GM19397 (cell line): ENCODE data around the gene TAF10.

Experiments
- ATAC-seq: cut with Tn5 transposase; IDR thresholded peaks from one replicate; pipeline ENCODE4 v1.9.1; 2021; ENCODE audit warnings: mild to moderate bottlenecking, moderate library complexity; ENCODE audit not compliant: unreplicated experiment

TAF10 gene

DNA sequence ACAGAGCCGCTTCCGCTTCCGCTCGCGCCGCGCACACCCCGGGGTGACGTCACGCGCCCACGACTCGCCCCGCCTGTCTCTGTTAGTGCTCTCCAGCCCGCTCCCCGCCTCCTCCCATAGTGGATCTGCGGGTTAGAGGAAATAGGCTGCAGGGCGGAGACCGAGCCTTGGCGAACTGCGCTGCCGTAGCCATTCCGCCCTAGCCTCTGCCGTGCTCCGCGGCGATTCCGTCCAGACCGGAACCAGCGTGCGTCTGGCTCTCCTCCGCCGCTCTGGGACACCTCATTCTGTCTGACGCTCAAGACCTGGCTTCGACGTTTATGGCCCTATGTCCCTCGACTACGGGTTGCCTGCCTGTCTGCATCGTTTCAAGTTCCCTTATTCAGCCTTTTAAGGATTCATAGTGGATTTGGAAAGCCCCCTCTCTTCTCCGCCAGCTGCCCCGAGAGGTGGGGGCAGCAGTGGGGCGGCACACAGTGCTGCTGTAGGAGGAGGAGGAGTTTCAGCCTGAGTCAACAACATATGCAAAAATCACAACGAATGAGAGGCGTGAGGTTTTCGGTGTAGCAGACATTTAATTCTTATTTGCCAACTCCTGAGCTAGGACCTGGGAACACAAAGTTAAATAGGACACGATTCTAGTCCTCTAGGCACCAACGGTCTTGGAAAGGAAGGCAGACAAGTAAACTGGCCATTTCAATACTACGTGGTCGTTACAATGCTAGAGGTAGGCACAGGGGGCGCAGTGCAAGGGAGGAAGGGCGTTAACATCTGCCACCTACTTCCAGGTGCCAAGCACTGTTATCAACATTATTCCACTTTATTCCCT lies at the start of gene TAF10:
Gene TAF10 (minus strand): TSS at position 4 of the 829 bp plus-strand sequence. CDS start 27 bp downstream, outside the sequence.
- ATAC-seq = peak; percentile 91

DNA sequence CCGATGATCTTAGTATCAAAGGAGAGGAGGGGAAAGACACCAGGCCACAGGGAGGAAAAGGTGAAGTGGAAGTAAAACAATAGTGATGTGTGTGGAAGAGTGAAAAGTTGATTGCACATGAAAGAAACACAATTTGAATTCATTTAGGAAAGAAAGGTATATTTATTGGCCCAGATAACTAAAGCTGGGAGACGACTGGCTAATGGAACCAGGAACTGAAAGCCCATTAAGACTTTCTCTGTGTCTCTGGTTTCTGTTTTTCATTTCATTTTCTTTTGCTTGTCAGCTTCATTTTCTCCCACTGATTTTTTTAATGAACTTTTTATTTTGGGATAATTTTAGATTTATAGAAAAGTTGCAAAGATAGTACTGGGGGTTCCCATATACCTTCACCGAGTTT lies 48.7 kb upstream of the TAF10 start:
- no peak for ATAC-seq

DNA sequence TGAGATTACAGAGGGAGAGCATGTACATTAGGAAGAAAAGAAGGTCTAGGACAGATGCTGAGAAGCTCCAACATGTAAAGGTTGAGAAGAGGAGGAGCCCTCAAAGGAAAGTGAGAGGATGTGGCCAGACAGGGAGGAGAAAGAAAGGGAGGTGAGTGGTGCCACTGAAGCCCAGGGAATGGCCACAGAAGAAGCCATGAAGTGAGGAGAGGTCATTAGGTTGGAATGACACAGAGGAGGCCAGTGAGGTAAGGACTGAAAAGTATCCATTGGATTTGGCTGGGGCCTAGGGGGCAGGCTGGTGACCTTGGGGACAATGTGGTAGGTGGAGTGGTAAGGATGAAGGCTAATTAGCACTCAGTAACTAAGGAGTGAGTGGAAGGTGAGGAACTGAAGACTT lies 46.6 kb upstream of the TAF10 start:
- ATAC-seq = no peak

DNA sequence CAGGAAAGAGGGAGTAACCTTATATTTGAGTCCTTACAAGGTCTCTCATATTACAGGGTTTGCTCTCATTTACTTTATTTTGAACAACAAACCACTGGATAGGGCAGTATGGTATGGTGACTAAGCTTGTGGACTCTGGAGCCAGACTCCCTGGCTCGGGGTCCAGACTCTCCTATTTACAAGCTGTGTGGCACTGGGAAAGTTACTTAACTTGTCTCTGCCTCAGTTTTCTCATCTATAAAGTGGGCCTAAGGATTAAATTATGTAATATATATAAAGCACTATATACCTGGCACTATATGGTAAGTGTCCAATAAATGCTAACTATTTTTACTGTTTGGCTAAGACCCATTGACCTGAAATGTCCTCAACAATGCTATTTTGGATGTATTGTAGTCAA lies 45.3 kb upstream of the TAF10 start:
- no peak for ATAC-seq

DNA sequence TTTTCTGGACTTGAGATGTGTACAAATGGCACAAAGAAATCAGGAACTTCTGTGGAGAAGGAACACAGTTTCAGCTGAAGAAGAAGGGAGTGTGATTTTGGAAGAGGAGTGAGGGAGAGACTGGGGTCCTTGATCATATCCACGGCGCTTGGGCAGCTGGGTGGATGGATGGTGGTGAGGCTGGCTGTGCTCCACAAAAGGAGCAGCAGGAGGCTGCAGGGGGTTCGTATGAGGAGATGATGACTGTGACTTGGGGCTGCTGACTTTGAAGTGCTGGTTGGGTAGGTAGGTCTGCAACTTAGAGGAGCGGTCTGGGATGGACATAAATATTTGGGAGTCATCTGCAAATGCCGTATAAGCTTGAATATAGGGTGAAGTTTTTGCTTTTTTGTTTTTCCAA lies 44.9 kb upstream of the TAF10 start:
- no peak for ATAC-seq

DNA sequence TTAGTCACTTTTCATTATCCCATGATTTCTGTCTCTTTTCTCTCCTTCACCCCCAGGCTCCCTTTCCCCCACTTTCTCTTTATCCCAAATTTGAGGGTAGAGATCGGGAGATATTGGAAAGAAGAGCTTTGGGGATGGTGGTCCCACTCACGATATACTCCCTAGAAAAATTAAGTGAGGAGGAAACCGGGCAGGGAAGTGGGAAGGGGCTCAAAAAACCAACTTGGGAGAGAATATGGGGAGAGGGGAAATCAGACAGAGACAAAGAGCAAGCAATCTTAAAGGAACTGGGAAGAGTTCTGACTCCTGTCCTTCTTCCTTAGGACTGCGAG lies 44.5 kb upstream of the TAF10 start:
- ATAC-seq = no peak

DNA sequence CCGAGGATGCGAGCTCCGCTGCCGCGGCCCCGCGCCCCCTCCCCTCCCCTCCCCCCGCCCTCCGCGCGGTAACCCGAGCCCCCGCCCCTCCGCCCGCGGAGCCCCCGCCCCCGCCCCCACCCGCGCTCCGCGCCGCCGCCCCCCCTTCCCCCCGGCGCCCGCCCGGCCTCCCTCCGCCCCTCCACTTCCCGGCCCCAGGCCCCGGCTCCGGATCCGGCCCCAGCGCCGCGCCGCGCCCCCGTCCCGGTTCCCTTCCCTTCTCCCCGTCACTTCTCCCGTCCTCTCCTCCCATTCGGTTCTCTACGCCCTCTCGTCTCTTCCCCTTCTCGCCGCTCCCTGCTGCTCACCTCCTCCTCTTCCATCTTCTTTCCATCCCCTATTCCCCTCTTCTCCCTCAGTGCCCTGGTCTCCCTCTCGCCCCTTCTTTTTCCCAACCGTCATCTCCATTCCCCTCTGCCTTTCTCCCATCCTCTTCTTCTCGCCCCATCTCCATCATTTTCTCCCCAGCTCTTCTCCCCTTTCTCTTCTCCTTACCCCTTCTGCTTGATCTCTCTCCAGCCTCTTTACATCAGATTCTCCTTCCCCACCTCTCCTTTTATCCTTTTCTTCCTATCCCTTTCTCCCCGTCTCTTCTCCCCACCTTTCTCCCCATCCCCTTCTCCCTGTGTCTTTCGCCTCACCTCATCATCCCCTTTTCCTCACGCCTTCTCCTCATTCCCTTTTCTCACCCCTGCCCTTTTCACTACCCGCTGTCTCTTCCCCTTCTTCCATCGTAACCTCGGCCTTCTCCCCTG lies 44.0 kb upstream of the TAF10 start, which contains the start of gene DCHS1:
Gene DCHS1 (minus strand): TSS at position 20 of the 794 bp plus-strand sequence. CDS start 14,196 bp downstream, outside the sequence.
- no peak for ATAC-seq

DNA sequence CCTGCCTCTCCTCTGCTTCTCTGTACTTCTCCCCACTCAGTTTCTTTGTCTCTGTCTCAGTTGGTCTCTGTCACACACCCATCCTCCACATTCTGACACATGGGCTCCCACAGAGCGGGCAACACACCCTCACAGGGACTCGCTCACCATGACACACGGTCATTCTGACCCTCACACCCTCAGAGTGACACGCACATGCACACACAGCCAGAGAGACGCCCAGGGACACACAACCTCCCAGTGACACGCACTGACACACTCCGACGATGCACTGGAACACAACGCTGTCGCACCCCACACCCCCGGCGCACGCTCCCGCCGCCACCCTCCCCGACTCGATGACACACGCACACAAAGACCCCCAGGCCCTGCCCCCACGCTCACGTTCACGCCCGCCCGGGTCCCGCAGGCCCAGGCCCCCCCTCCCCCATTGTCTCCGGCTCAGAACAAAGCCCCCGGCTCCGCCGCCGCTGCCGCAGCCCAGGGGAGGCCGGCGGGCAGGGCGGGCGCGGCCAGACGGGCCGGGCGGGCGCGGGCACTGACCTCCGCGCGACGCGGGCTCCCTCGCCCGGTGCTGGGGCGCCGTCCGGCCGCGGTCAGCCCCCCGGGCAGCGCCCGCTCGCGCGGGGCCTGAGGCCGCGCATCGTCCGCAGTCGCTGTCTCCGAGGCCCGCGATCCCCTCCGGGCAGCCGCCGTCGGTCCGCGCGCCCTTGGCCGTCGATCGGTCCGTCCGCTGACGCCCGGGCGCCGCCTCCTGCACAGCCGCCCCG lies 43.2 kb upstream of the TAF10 start:
- ATAC-seq = no peak

DNA sequence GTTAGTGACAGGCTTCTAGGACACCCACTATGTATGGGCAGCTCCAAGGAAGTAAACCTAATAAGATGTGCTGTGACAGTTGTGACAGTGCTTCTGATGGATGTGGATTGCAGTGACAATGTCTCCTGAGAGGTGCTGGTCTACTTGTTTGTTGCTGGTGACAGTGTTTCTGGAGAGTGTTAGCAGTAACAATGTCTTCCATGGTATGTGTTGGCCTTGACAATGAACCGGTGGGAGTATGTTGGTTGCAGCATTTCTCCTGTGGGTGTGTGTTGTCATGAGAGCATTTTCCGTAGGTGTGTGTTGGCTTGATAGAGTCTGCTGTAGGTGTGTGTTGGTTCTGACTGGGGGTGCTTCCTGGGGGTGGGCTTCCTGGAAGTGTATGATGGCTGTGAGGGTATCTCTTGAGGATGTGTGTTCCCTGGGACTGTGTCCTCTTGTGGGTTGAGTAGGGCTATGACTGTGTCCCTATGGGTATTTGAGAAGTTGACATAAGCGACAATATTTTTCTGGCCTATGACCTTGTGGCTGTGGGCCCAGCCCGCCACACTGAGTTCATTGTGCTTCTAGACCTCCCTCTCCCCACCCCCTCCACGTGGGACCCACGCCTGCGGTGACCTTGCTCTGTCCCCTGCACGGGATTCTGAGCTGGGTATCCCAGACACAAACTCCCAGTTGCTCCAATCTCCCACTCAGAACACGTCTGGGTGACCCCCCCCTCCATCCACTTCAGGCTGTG lies 42.4 kb upstream of the TAF10 start:
- no peak for ATAC-seq

DNA sequence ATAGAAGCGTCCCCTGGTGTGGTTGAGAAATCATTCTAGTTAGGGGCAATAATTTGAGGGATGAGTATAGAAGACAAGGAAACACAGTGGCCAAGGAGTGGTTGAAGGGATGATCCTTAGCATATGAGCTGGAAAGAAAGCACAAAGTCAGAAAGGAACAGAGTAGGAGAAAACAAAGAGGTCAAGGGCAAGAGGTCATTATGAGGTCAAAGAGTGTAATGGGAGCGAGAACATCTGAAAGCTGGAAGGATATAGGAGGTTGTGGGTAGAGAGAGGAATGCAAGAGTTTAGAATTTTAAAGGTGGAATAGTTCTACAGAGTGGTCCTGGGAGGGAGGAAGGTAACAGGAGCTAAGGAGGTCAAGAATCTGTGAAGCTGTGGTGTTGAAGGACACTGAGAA lies 41.6 kb upstream of the TAF10 start:
- no peak for ATAC-seq

DNA sequence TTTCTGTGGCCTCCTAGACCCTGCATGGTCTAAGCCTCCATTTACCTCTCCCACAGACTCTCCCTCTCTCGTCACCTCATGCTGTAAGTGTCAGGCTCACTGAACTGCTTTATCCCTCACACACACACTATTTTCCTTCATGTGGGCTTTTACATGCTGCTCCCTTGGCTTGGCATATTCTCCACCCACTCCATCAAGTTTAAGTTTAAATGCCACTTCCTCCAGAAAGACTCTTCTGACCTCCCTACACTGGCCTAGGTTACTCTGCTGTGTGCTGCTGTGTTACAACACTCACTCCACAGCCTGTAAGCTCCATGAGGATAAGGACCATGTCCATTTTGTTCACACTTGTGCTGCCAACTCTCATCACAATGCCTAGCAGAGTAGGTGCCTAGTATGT lies 41.1 kb upstream of the TAF10 start:
- no peak for ATAC-seq

DNA sequence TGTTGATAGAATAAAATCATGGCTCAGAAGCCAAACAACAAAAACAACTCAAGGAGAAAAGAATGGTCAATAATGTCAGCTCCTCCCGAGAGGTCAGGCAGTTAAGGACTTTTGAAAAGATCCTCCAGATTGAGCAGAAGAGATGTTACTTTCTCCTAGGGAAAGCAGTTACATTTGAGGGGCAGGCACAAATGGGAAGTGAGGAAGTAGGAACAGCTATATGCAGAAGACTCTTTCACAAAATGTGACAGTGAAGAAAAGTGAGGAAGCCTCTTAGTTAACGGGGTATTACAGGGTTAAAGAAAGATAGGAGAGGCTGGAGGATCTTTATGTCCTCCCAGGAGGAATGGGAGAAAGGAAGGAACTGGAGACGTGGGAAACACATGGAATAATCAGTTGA lies 40.2 kb upstream of the TAF10 start:
- no peak for ATAC-seq

DNA sequence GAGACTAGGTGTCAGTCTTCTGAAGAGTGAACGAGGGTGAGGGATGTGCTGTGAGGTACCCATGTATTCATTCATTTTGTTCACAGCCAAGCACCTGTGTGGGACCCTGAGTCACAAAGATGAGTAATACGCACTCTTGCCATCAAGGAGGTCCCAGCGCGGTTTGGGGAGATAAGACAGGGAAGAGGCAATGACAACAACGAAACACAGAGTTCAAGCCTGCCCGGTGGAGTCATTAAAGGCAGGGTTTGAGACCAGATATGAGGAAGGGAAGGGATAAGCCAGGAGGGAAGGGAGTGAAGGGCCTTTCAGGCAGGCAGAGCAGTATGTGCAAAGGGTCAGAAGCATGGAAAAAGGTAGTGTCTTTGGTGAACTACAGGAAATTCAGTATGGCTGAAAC lies 39.0 kb upstream of the TAF10 start:
- ATAC-seq = no peak

DNA sequence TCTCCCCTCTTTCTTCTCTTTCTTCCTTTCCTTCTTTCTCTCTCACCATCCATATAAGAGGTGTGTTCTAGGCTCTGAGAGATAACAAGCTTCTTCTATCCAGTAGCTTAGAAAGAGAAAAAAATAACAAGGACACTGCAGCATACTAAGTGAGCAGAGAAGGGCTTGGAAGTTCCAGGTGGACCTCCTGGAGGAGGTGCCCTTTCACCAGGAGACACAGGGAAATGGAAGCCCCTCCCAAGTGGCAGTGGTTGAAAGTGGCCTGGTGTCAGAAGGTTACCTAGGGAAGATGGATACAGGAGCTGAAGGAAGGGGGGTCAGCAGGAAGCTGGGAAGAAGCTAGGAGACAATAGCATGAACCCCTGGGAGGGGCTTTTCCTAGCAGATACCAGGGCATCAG lies 38.1 kb upstream of the TAF10 start:
- no peak for ATAC-seq

DNA sequence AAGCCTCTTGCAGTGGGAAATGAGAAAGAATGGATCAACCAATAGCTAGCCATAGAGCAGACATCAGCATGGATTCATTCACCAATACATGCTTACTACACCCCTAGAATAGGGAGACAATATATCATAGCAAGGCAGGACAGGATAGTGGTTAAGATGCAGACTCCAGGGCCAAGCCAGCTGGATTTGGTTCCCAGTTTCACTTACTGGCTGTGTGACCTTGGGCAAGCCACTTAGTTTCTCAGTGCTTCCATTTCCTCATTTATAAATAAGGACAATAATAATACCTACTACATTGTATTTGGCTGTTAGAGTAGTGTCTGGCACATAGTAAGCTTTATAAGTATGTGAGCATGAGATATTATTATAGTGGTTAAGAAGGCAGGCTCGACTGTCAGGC lies 36.5 kb upstream of the TAF10 start:
- ATAC-seq = no peak

DNA sequence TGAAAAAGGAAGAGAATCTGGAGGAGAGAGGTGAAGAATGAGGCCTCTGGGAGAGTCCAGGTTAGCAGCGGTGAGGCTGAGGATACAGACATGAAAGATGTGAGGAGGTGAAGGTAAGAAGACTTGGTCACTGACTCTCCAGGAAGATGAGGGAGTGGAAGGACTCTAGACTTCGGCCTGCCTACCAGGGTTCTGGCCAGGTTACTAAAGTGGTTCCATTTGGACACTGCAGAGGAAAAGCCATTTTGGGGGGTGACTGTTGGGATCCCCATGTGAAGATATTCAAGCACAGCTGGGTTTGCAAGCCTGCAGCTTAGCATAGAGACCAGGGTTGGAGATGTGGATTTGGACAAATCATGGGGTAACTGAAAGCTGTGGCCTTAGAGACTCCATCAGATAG lies 35.8 kb upstream of the TAF10 start:
- no peak for ATAC-seq

DNA sequence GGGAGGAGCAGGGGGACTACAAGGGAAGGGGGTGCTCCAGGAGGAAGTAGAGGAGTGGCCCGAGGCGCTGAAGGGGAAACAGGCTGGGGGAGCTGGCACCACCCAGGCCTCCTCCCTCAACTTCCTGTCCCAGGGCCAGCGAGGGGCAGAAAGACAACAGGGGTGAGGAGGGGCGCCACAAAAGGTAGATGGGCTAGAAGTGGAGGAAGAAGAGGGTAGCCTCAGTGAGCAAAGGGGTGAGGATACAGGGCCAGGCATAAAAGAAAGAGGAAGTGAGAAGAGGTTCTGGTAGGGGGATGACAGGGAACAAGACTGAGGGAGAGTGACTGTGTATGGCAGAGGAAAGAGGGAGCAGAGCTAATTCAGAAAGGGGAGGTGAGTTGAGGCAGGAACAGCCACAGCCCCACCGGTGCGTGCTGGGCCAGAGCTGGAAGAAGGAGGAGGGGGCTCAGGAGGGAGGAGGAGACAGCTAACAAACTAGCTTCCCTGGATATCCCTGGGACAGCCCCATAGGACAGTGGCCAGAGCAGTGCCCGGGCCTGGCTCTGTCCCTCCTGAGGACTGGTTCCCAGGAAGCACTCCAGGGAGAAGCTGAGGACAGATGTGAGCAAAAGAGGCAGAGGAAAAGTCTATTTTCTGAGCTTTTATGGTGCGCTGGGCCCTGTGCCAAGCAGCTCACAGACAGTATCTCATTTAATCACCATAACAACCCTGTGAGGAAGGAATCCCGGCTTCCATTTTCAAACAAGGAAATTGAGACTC lies 35.1 kb upstream of the TAF10 start:
- ATAC-seq = peak; percentile 70

DNA sequence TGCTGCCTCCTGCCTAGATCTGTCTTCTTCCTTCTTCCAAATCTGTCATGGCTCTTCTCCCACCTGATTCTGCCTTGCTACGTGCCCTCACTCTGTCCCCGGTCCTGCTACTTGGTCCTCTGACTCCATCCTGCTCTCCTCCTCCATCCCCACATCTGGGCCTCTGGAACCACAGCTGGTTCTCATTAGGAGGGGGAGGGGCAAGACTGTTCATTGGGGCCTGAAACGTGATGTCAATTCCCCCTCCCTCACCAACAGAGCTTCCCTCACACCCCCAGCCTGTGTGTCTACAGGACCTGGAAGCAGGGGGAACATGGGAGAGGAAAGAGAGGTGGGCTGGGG lies 34.5 kb upstream of the TAF10 start:
- ATAC-seq = no peak

DNA sequence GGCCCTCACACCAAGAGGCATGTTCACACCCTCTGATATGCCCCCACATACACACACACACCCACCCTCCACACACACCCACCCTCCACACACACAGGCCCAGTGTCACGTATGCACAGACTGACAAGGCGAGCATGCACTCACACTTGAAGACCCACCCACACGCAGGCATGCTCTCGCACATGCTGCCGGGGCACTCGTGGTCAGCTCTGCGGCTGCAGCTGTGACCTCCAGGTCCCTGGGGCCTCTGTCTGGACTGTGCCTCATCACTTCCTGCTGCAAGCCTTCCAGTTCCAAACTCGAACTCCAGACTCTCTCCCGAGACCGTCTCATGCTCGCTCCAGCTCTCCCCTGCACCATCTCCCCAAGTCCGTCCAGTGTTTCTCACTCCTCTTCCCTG lies 34.1 kb upstream of the TAF10 start:
- no peak for ATAC-seq

DNA sequence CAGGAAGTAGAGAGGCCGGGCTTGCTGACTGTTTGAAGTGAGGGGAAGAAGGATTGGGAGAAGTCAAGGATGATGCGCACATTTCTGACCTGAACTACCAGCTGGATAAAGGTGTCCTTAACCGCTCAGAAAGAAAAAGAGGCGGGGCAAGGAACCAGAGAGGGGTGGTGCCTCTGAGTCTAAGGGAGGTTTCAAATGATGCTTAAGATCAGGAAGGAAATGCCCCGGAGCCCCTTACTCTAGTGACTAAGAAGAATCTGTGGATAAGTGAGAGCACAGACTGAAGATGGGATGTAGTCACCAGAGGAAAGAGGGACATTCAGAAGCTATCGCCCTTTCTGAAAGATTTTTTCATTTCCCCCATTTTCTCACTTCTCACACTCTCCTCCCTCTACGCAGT lies 30.9 kb upstream of the TAF10 start:
- no peak for ATAC-seq
